GM18907 (cell line): ENCODE measurements around the gene COL11A2.

Experiments used
- ATAC-seq: cut with Tn5 transposase; IDR thresholded peaks from one replicate; pipeline ENCODE4 v1.9.1; 2021; ENCODE audit warnings: mild to moderate bottlenecking, moderate library complexity; ENCODE audit not compliant: unreplicated experiment

The COL11A2 gene

DNA sequence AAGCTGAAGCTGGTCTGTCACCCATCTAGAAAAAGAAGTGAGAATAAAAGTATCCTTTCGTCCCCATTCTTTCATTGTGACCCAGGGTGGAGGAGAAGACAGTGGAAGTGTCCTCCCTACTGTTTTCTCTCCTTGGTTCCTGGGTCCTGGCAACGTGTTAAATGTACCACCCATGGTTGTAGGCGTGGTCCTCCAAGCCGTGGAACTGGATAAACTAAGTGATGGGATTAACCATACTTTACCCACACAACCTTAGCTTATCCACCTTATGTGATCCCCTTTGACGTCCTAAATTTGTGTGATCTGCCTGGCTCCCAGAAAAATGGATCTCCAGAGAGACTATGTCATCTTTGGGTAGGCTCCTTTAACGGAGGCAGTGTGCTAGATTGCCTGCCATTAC lies 69.1 kb downstream of the COL11A2 start:
- no peak for ATAC-seq

- ATAC-seq: no peak
These were observed 72.3 kb downstream of the COL11A2 start for GRCh38 chr6:33120001-33120400.

- no peak for ATAC-seq
These were observed 73.6 kb downstream of the COL11A2 start for GRCh38 chr6:33118525-33119123.

GRCh38 chr6:33117811-33118277 lies 74.4 kb downstream of the COL11A2 start:
- ATAC-seq: no peak

GRCh38 chr6:33116841-33117711 lies 75.2 kb downstream of the COL11A2 start:
- no peak for ATAC-seq

- no peak for ATAC-seq
These were observed 75.8 kb downstream of the COL11A2 start for GRCh38 chr6:33116417-33116816.

- ATAC-seq: no peak
These were observed 77.9 kb downstream of the COL11A2 start for GRCh38 chr6:33114406-33114805.

- ATAC-seq: no peak
These were observed 78.5 kb downstream of the COL11A2 start for GRCh38 chr6:33113755-33114154.
